Right lobe of liver (tissue), 4 donors: ENCODE data around the gene KREMEN1.

Source experiments
- CTCF ChIP-seq, 4 donors: fragments of 200-600 bp in 3 of 4; fragments of 450-650 bp in 1 of 4; IDR thresholded peaks; one replicate each; pipeline versions ENCODE4 v1.5.1 to v1.8.0; 2016 to 2022; ENCODE audit warnings: antibody characterized with exemption in 4 of 4, mild to moderate bottlenecking in 2 of 4
- POLR2A ChIP-seq: fragments of 450-650 bp; IDR thresholded peaks from one replicate; pipeline ENCODE4 v1.6.1; 2017; ENCODE audit warnings: antibody characterized with exemption, mild to moderate bottlenecking
- donor health status: DM: no; HTN: no; CAD: no.
- donor health status: DM: no; HTN: no; CAD: no.
- donor health status: DM: no; HTN: yes; CAD: no.

GRCh38 chr22:29089507-29089906 lies 16.7 kb downstream of the KREMEN1 start:
- TF ChIP-seq CTCF (IDR thresholded peaks at IDR 0.05) (no peak), POLR2A (no peak)
